Activated CD4-positive, CD25-positive, alpha-beta regulatory T cell treated with anti-CD3 and anti-CD28 coated beads, Interleukin-2, amount 50 U/mL, for 24 hours (primary cell): ENCODE measurements around the gene NLRP3.
"Not testable (repeated sequence)": the region's sequence is repeated elsewhere in the genome, so short reads cannot be mapped to it uniquely, and the experiment has no call there.

ENCODE experiments used
- ATAC-seq, 2 donors: fragments of 150-1000 bp; cut with Tn5 transposase; one replicate each; pipeline ENCODE4 v1.10.0; 2021; ENCODE audit warnings: mild to moderate bottlenecking in 1 of 2, moderate library complexity in 1 of 2

NLRP3 gene

GRCh38 chr1:247474367-247474766, 58.4 kb downstream of the NLRP3 start:
- ATAC-seq: no peak

- no peak for ATAC-seq
These were observed 59.8 kb downstream of the NLRP3 start for GRCh38 chr1:247475793-247476192.

DNA sequence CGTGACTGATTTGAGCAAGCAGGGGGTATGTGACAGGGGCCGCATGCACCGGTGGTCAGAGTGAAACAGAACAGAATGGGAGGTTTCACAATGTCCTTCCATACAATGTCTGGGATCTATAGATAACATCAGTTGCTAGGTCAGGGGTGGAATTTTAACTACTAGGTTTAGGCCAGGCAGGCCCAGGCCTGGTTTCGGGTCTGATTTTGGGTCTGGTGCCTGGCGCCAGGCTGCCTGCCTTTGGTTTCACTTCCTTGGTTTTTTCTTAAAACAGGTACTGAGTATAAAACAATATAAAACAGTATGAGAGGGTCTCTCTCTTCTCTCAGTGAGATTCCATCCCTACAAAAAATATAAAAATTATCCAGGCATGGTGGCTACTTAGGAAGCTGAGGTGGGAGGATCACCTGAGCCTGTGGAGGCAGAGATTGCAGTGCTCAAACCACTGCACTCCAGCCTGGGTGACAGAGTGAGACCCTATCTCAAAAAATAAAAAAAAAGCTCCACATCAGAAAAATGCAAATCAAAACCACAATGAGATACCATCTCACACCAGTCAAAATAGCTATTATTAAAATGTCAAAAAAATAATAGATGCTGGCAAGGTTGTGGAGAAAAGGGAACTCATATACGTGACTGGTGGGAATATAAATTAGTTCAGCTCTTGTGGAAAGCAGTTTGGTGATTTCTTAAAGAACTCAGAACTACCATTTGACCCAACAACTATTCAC, 60.5 kb downstream of the NLRP3 start:
- ATAC-seq: not testable (repeated sequence)

GRCh38 chr1:247482747-247483146, 66.8 kb downstream of the NLRP3 start:
- ATAC-seq: no peak

GRCh38 chr1:247487057-247487456, 71.1 kb downstream of the NLRP3 start:
- ATAC-seq: peak; percentile 28 to 63

- ATAC-seq: no peak
These were observed 75.4 kb downstream of the NLRP3 start for GRCh38 chr1:247491328-247491727.

- no peak for ATAC-seq
These were observed 77.1 kb downstream of the NLRP3 start for GRCh38 chr1:247493106-247493505.

DNA sequence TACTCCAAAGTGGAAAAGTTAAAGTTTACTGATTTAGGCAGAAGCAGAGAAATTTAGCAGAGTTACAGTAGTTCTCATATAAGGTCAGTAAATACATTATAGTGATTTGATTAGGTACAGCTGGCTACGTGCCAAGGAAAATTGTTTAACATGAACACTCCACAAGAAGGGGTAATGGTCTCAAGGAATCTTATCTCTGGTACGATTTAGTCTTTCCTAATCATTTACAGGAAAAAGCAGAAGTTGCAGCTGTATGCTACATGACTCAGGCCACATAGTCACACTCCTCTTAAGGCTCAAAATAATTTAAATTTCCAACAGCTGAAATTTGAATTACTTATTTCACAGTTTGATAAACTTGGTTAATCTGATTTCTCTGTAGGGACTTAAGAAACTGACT, 78.8 kb downstream of the NLRP3 start:
- no peak for ATAC-seq

DNA sequence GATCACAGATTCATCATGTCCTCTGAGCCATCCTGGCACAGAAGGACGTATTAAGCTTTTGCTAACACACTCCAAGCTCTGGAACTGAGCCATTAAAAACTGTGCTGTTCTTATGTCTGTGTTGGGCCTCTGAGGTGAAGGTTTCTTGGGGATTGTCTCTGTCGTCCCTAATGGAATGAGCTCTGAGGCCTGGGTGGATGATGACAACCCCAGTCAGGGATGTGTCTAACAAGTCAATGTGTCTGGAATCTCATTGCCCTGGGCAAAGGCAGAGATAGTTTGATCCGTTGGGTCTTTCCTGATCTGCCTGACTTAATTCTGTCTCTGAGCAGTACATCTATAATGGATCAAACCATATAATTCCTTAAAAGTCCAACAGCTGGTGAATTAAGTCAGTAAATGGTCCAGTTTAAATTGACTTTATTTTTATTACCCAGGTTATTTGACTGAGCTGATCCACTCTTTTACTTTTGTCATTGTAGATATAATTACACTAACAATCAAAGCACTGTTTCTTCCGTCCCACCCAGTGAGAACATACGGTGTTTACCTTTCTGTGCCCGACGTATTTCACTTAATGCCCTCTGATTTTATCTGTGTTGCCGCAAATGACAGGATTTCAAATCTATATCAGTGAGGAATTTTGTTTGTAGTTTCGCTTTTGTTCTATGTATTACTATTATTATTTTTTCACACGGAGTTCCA, 80.8 kb downstream of the NLRP3 start:
- ATAC-seq: no peak
